Ovary (tissue), 9 donors: ENCODE data around the gene LMOD2. TPM values are rescaled to one million over a fixed set of nuclear protein-coding genes. Genes with fewer than 3 reads are reported as not detected.

ENCODE experiments used
- DNase-seq, 5 donors: peaks; one replicate each; pipeline ENCODE4 v3.0.0-alpha.2; 2019 to 2020
- H3K27ac ChIP-seq, 2 donors: fragments of 200-600 bp; one replicate each; pipeline versions ENCODE4 v1.5.1 to v1.8.0; 2019 to 2022
- H3K27me3 ChIP-seq: fragments of 200-600 bp; one replicate; pipeline ENCODE4 v1.8.0; 2022
- H3K36me3 ChIP-seq: fragments of 200-600 bp; sonication (generic); one replicate; pipeline ENCODE4 v1.5.1; 2019
- H3K4me1 ChIP-seq: one replicate; pipeline ENCODE4 v1.8.1; 2013; ENCODE audit warnings: mild to moderate bottlenecking, moderate library complexity; ENCODE audit not compliant: insufficient read depth
- H3K4me3 ChIP-seq: fragments of 200-600 bp; sonication (generic); one replicate; pipeline ENCODE4 v1.5.1; 2017
- H3K9me3 ChIP-seq, 2 donors: fragments of 200-600 bp in 1 of 2; sonication (generic) in 1 of 2; one replicate each; pipeline versions ENCODE4 v1.5.1 to v1.8.1; 2013 to 2019; ENCODE audit warnings: mild to moderate bottlenecking in 1 of 2, moderate library complexity in 1 of 2
- EP300 ChIP-seq: sonication (generic); formaldehyde crosslinking; IDR thresholded peaks from one replicate; pipeline ENCODE4 v1.6.1; 2017; ENCODE audit warnings: antibody characterized with exemption
- POLR2A ChIP-seq: fragments of 450-650 bp; IDR thresholded peaks from one replicate; pipeline ENCODE4 v1.6.1; 2017; ENCODE audit warnings: antibody characterized with exemption, mild to moderate bottlenecking, moderate library complexity
- WGBS, 3 donors: extraction: QIAGEN DNeasy Blood & Tissue Kit in 1 of 3; methylation state at CpG; one replicate each; pipeline versions ENCODE4 v1.1.5 to v1.1.7; 2013 to 2017; 5-methylcytosine and 5-hydroxymethylcytosine counted together
- intact Hi-C, 4 donors: fragments of 100-400 bp; cut with DNase I; formaldehyde crosslinking; loops; one replicate each; pipeline versions ENCODE4 v1.11.0 to v1.15.1; 2022 to 2023
- polyA plus RNA-seq, 2 donors: library from polyadenylated mRNA; stranded (reverse); fragments of 200-250 nt in 1 of 2; fragments of 350-450 nt in 1 of 2; fragmentation: Illumina TruSeq in 1 of 2; extraction: RNeasy Lipid Tissue Mini Kit (QIAGEN cat#74804) in 1 of 2; gene quantifications; one replicate each; pipeline ENCODE4 v1.2.3, GENCODE V29; 2013 to 2014
- total RNA-seq, 7 donors: library from RNA; depleted of rRNA in 2 of 7; stranded (reverse); fragments of >200 nt in 2 of 7; fragmentation: NEBNext Ultra II Directional in 3 of 7; extraction: Animal tissue kit (Norgen Biotek cat#: 25700) in 3 of 7; gene quantifications; one replicate each; pipeline versions ENCODE4 v1.1.0 to v1.2.4, GENCODE V29; 2016 to 2023
- TF ChIP-seq, protein P1 (sequence below), 3 donors: fragments of 450-650 bp in 2 of 3; fragments of 200-600 bp in 1 of 3; IDR thresholded peaks; one replicate each; pipeline versions ENCODE4 v1.5.1 to v1.8.0; 2016 to 2022; ENCODE audit warnings: antibody characterized with exemption in 3 of 3, mild to moderate bottlenecking in 1 of 3
- donor health status: DM: no; HTN: no; CAD: no; lungs with moderate emphysema.
- donor health status: DM: no; HTN: no; CAD: no.
- donor health status: Bipolar disorder and iron deficiency.
- donor health status: DM: yes; HTN: yes; CAD: no.
- donor health status: DM: no; HTN: no; CAD: no.
- donor health status: DM: yes; HTN: yes; CAD: no.

The LMOD2 gene
- total and polyA plus RNA-seq, 9 donors = 0.07 to 0.15 TPM; not detected in 7

DNA sequence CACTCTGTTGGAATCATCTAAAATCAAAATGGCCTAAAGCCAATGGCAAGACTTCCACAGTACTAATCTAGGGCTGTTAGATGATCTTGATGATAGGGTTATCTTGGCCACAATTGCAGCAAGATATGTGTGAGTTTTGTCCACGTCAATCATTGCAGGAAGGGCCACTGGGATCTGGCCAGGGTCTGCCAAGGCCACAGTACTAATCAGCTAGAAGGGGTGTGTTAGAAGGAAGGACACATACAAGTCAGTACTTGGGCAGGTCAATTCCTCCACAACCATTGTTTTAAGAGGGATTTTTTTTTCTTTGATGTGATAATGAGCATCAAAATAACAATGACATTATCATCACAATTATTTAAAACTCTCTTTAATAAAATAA lies 1.6 kb downstream of the LMOD2 start:
- Histone ChIP-seq H3K27me3 (no peaks in the 10 kb centered on the region), H3K4me1 (no peaks in the 10 kb centered on the region), H3K36me3 (no peaks in the 10 kb centered on the region), H3K9me3 (no peaks in the 10 kb centered on the region), H3K4me3 (no peak overlapping the region), H3K27ac (no peak overlapping the region)
- no peak for DNase-seq
- intact Hi-C loops = no loop called here
- WGBS, 3 donors = 78 to 97% (median 84%) methylated on average over 1 of the region's 1 CpG
- TF ChIP-seq EP300 = no peak
- TF ChIP-seq, protein P1, sequence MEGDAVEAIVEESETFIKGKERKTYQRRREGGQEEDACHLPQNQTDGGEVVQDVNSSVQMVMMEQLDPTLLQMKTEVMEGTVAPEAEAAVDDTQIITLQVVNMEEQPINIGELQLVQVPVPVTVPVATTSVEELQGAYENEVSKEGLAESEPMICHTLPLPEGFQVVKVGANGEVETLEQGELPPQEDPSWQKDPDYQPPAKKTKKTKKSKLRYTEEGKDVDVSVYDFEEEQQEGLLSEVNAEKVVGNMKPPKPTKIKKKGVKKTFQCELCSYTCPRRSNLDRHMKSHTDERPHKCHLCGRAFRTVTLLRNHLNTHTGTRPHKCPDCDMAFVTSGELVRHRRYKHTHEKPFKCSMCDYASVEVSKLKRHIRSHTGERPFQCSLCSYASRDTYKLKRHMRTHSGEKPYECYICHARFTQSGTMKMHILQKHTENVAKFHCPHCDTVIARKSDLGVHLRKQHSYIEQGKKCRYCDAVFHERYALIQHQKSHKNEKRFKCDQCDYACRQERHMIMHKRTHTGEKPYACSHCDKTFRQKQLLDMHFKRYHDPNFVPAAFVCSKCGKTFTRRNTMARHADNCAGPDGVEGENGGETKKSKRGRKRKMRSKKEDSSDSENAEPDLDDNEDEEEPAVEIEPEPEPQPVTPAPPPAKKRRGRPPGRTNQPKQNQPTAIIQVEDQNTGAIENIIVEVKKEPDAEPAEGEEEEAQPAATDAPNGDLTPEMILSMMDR (IDR thresholded peaks at IDR 0.05) = no peak
- no peak for TF ChIP-seq POLR2A

DNA sequence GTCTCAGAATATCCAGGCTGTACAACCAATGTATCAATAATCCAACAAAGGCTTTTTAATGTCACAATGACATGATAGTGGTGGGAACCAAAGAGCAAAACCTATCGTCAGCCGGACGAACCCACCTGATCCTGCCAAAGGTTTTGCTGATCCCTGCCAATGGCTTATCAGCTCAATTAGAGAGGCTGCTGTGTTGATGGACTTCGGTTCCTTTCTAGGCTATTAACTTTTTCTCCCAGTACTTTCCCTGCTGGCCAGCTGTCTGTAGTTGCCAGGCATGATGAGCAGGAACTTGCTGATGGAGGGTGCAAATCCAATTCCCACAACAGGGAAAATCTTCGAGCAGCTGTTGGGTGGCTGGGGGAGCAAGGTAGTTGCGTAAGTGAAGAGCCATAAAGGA lies 2.4 kb downstream of the LMOD2 start:
- WGBS, 3 donors = 74 to 92% (median 82%) methylated on average over 6 of the region's 6 CpGs
- intact Hi-C loops = no loop called here
- Histone ChIP-seq H3K27me3 (no peaks in the 10 kb centered on the region), H3K27ac (no peak overlapping the region), H3K4me3 (no peak overlapping the region), H3K36me3 (no peaks in the 10 kb centered on the region), H3K4me1 (no peaks in the 10 kb centered on the region), H3K9me3 (no peaks in the 10 kb centered on the region)
- TF ChIP-seq, protein P1 (IDR thresholded peaks at IDR 0.05) = no peak
- no peak for TF ChIP-seq EP300
- no peak for TF ChIP-seq POLR2A
- no peak for DNase-seq

DNA sequence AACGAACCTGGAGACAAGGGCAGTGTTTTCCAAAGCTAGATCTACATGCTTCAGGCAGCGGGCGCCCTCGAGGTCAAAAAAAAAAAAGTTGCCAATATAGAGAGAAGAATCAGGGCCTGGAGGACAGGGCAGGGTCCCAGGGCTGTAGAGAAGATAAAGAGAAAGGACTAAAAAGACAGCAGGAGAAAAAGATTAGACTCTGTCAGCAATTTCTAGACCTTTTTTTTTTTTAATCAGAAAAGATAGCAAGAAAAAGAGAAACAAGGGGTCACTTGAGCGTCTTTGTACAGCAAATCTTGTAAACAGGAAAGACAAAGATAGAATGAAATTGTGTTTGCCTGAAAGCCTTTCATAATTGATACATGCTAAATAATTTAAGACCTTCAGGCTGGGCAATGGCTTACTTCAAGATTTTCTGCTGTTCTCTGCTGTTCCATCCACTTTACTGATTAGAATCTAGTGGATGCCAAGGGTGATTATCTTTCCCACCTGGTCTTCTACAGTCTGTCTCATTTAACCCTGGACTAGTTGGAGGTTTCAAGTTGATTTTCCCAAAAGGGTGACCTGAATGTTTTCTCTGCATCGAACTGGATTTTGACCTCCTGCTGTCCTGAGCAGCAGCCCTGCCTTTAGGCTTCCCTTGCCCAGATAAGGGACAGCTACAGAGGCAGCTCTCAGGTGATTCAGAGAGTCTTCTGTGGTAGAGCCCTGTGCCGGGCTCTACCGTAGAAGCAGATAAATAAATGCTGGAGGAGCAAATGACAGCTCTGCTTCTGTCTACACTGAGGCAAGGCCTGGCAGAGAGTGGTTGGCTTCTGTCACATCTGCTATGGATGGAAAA lies 5.1 kb downstream of the LMOD2 start:
- Histone ChIP-seq H3K4me3 (no peak overlapping the region), H3K36me3 (no peaks in the 10 kb centered on the region), H3K27me3 (no peaks in the 10 kb centered on the region), H3K9me3 (no peaks in the 10 kb centered on the region), H3K27ac (no peak overlapping the region), H3K4me1 (no peaks in the 10 kb centered on the region)
- DNase-seq = no peak
- WGBS, 3 donors = 67 to 78% (median 68%) methylated on average over 8 of the region's 8 CpGs
- intact Hi-C loops = no loop called here
- TF ChIP-seq, protein P1 (IDR thresholded peaks at IDR 0.05) = no peak
- no peak for TF ChIP-seq EP300
- TF ChIP-seq POLR2A = no peak

DNA sequence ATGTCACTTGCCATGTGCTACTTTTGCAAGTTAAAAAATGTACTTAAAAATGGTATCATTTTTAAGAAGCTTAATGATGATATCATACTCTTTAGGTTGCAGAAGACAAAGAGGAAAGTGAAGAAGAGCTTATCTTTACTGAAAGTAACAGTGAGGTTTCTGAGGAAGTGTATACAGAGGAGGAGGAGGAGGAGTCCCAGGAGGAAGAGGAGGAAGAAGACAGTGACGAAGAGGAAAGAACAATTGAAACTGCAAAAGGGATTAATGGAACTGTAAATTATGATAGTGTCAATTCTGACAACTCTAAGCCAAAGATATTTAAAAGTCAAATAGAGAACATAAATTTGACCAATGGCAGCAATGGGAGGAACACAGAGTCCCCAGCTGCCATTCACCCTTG lies 6.1 kb downstream of the LMOD2 start:
- Histone ChIP-seq H3K4me3 (no peak overlapping the region), H3K4me1 (no peaks in the 10 kb centered on the region), H3K36me3 (no peaks in the 10 kb centered on the region), H3K27me3 (no peaks in the 10 kb centered on the region), H3K27ac (no peak overlapping the region), H3K9me3 (no peaks in the 10 kb centered on the region)
- TF ChIP-seq POLR2A (no peak), EP300 (no peak)
- TF ChIP-seq, protein P1 (IDR thresholded peaks at IDR 0.05) = no peak
- 88 to 95% (median 94%) methylated on average over 1 of the region's 1 CpG for WGBS, 3 donors
- no peak for DNase-seq
- intact Hi-C loops = no loop called here
